PC-3 (cell line): ENCODE data around the gene ZMYND15. TPM values are rescaled to one million over a fixed set of nuclear protein-coding genes. Genes with fewer than 3 reads are reported as not detected.

Experiments used
- ATAC-seq: fragments of 200-7000 bp; cut with Tn5 transposase; 2 replicates; pipeline ENCODE4 v1.9.1; 2020; ENCODE audit warnings: mild to moderate bottlenecking, moderate library complexity
- BruUV-seq: library from RNA; stranded (reverse); fragments of 400-500 nt; replicated peaks from 2 replicates; lab custom pipeline; 2021; lab: Mats Ljungman, UMichigan
- CTCF ChIA-PET: fragments of 300-600 bp; sonication (Branson Sonifier 250); formaldehyde crosslinking; loops from one replicate; lab custom pipeline; 2022; ENCODE audit warnings: antibody characterized with exemption; lab: Charles Lee
- POLR2A ChIA-PET: fragments of 300-600 bp; sonication (Branson Sonifier 250); formaldehyde crosslinking; loops from one replicate; lab custom pipeline; 2022; ENCODE audit warnings: antibody characterized with exemption; ENCODE audit not compliant: unreplicated experiment; lab: Charles Lee
- DNase-seq: peaks from one replicate; pipeline ENCODE4 v3.0.0-alpha.2; 2015
- H2AFZ ChIP-seq: fragments of 300-600 bp; sonication (generic); 2 replicates; pipeline ENCODE4 v1.6.0; 2016; ENCODE audit warnings: antibody characterized with exemption, low read length
- H3F3A ChIP-seq: fragments of 300-600 bp; sonication (generic); one replicate; pipeline ENCODE4 v1.6.0; 2017; ENCODE audit warnings: antibody characterized with exemption, low read length, control low read depth, mild to moderate bottlenecking; ENCODE audit not compliant: unreplicated experiment
- H3K27ac ChIP-seq: fragments of 300-600 bp; sonication (generic); 2 replicates; pipeline ENCODE4 v1.5.1; 2016; ENCODE audit warnings: mild to moderate bottlenecking, low read length
- H3K27me3 ChIP-seq: fragments of 300-600 bp; sonication (generic); 2 replicates; pipeline ENCODE4 v1.6.1; 2016; ENCODE audit warnings: low read length, mixed read lengths
- H3K36me3 ChIP-seq: fragments of 300-600 bp; sonication (generic); 2 replicates; pipeline ENCODE4 v1.6.1; 2016; ENCODE audit warnings: low read depth, mixed run types, low read length, mixed read lengths
- H3K4me1 ChIP-seq: fragments of 300-600 bp; sonication (generic); 2 replicates; pipeline ENCODE4 v1.5.1; 2016; ENCODE audit warnings: low read length; ENCODE audit not compliant: insufficient read depth
- H3K4me2 ChIP-seq: fragments of 300-600 bp; sonication (generic); 2 replicates; pipeline ENCODE4 v1.6.0; 2016; ENCODE audit warnings: low read length
- H3K4me3 ChIP-seq: fragments of 300-600 bp; sonication (generic); 2 replicates; pipeline ENCODE4 v1.5.1; 2016; ENCODE audit warnings: mild to moderate bottlenecking, low read length, mixed read lengths
- H3K79me2 ChIP-seq: fragments of 300-600 bp; sonication (generic); 2 replicates; pipeline ENCODE4 v1.6.1; 2017; ENCODE audit warnings: low read length, mixed read lengths
- H3K9ac ChIP-seq: fragments of 300-600 bp; sonication (generic); 2 replicates; pipeline ENCODE4 v1.6.0; 2016; ENCODE audit warnings: mild to moderate bottlenecking, low read length
- H3K9me2 ChIP-seq: fragments of 300-600 bp; sonication (generic); replicated peaks from 2 replicates; pipeline ENCODE4 v1.6.1; 2016; ENCODE audit warnings: mixed run types, low read length, mixed read lengths
- H3K9me3 ChIP-seq: fragments of 300-600 bp; sonication (generic); 2 replicates; pipeline ENCODE4 v1.6.1; 2016; ENCODE audit warnings: low read length, mixed read lengths
- H4K20me1 ChIP-seq: fragments of 300-600 bp; sonication (generic); 2 replicates; pipeline ENCODE4 v1.6.1; 2016; ENCODE audit warnings: low read length, mixed read lengths
- EZH2 ChIP-seq: fragments of 300-600 bp; sonication (generic); IDR thresholded peaks from one replicate; pipeline ENCODE4 v1.6.1; 2017; ENCODE audit warnings: antibody characterized with exemption, mild to moderate bottlenecking, low read length; ENCODE audit not compliant: unreplicated experiment
- EZH2phosphoT487 ChIP-seq: fragments of 300-600 bp; sonication (generic); IDR thresholded peaks from 2 replicates; pipeline ENCODE4 v1.6.1; 2018; ENCODE audit warnings: mild to moderate bottlenecking, antibody characterized with exemption, low read length, borderline replicate concordance
- intact Hi-C: fragments of 100-400 bp; cut with micrococcal nuclease; formaldehyde crosslinking; loops from 2 replicates; pipeline ENCODE4 v1.9.0; 2023
- total RNA-seq: library from RNA; depleted of rRNA; stranded (reverse); fragments of >200 nt; gene quantifications from 2 replicates; pipeline ENCODE4 v1.2.3, GENCODE V29; 2014
- TF ChIP-seq, protein P1 (sequence below): fragments of 300-600 bp; sonication (generic); conservative IDR thresholded peaks from 2 replicates; pipeline ENCODE4 v1.5.1; 2017; ENCODE audit warnings: antibody characterized with exemption, low read depth, mild to moderate bottlenecking, low read length

Gene ZMYND15
- total RNA-seq, 1 experiment from 2014 or later: 0.51 TPM

- ChIA-PET POLR2A (no interaction called here), CTCF (no interaction called here)
- Histone ChIP-seq H3K4me2 (no peak overlapping the region), H3F3A (no peaks in the 10 kb centered on the region), H3K27ac (no peak overlapping the region), H2AFZ (no peak overlapping the region), H3K9me2 (no peaks in the 10 kb centered on the region), H3K4me3 (no peak overlapping the region), H3K27me3 (no peaks in the 10 kb centered on the region), H3K4me1 (no peaks in the 10 kb centered on the region), H3K9me3 (no peaks in the 10 kb centered on the region), H3K36me3 (no peaks in the 10 kb centered on the region), H3K79me2 (no peaks in the 10 kb centered on the region), H4K20me1 (no peaks in the 10 kb centered on the region), H3K9ac (no peak overlapping the region)
- ATAC-seq: no peak
- TF ChIP-seq EZH2 (no peak), EZH2phosphoT487 (no peak)
- TF ChIP-seq, protein P1, sequence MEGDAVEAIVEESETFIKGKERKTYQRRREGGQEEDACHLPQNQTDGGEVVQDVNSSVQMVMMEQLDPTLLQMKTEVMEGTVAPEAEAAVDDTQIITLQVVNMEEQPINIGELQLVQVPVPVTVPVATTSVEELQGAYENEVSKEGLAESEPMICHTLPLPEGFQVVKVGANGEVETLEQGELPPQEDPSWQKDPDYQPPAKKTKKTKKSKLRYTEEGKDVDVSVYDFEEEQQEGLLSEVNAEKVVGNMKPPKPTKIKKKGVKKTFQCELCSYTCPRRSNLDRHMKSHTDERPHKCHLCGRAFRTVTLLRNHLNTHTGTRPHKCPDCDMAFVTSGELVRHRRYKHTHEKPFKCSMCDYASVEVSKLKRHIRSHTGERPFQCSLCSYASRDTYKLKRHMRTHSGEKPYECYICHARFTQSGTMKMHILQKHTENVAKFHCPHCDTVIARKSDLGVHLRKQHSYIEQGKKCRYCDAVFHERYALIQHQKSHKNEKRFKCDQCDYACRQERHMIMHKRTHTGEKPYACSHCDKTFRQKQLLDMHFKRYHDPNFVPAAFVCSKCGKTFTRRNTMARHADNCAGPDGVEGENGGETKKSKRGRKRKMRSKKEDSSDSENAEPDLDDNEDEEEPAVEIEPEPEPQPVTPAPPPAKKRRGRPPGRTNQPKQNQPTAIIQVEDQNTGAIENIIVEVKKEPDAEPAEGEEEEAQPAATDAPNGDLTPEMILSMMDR: no peak
- no peak for DNase-seq
- intact Hi-C loops: no loop called here
- no TSS peak for BruUV-seq
Measured at GRCh38 chr17:4728124-4728523, 11.5 kb upstream of the ZMYND15 start.

GRCh38 chr17:4733073-4733531 is 6.5 kb upstream of the ZMYND15 start:
- TF ChIP-seq, protein P1: no peak
- TF ChIP-seq EZH2phosphoT487 (no peak), EZH2 (no peak)

GRCh38 chr17:4734857-4735475 is 4.7 kb upstream of the ZMYND15 start:
- CTCF ChIA-PET: no interaction called here
- peaks cover 6% of the 10 kb centered on the region for H3K4me1 ChIP-seq
- POLR2A ChIA-PET: no interaction called here

More at GRCh38 chr17:4733073-4733531, 6.5 kb upstream of the ZMYND15 start:
- H3K79me2 ChIP-seq: no peaks in the 10 kb centered on the region
- H3K9ac ChIP-seq: no peak overlapping the region
- H3K9me3 ChIP-seq: no peaks in the 10 kb centered on the region
- H3K4me2 ChIP-seq: no peak overlapping the region
- H3K4me3 ChIP-seq: no peak overlapping the region
- ATAC-seq (no peak), DNase-seq (no peak)
- no peaks in the 10 kb centered on the region for H3K27me3 ChIP-seq
- no peaks in the 10 kb centered on the region for H3K36me3 ChIP-seq
- POLR2A ChIA-PET: no interaction called here
- H2AFZ ChIP-seq: no peak overlapping the region
- H3F3A ChIP-seq: no peaks in the 10 kb centered on the region
- no peaks in the 10 kb centered on the region for H4K20me1 ChIP-seq
- no TSS peak for BruUV-seq
- H3K9me2 ChIP-seq: no peaks in the 10 kb centered on the region
- CTCF ChIA-PET: no interaction called here
- H3K27ac ChIP-seq: no peak overlapping the region
- H3K4me1 ChIP-seq: no peaks in the 10 kb centered on the region
- intact Hi-C loops: no loop called here

More at GRCh38 chr17:4734857-4735475, 4.7 kb upstream of the ZMYND15 start:
- Histone ChIP-seq H3K27ac (no peak overlapping the region), H3K9me2 (no peaks in the 10 kb centered on the region), H3K9ac (no peak overlapping the region), H3K4me2 (no peak overlapping the region), H4K20me1 (no peaks in the 10 kb centered on the region), H3K9me3 (no peaks in the 10 kb centered on the region), H3K4me3 (no peak overlapping the region), H2AFZ (no peak overlapping the region), H3K79me2 (peaks cover 6% of the 10 kb centered on the region; the same call in 1 of the 2 replicates), H3K27me3 (no peaks in the 10 kb centered on the region), H3F3A (no peaks in the 10 kb centered on the region), H3K36me3 (no peaks in the 10 kb centered on the region)
- DNase-seq (no peak), ATAC-seq (no peak)
- intact Hi-C loops: no loop called here
- no peak for TF ChIP-seq EZH2
- TF ChIP-seq, protein P1: no peak
- TF ChIP-seq EZH2phosphoT487: no peak
- no TSS peak for BruUV-seq
